Activated CD8-positive, alpha-beta memory T cell treated with anti-CD3 and anti-CD28 coated beads for 36 hours (primary cell): ENCODE measurements around the gene SCGB3A2. TPM values are rescaled to one million over a fixed set of nuclear protein-coding genes. Genes with fewer than 3 reads are reported as not detected.

Source experiments
- CTCF ChIA-PET: fragments of 350-600 bp; sonication (Branson Sonifier 250); formaldehyde crosslinking; loops from one replicate; lab custom pipeline; 2021; ENCODE audit warnings: antibody characterized with exemption; lab: Charles Lee
- POLR2A ChIA-PET: fragments of 350-600 bp; sonication (Branson Sonifier 250); formaldehyde crosslinking; loops from one replicate; lab custom pipeline; 2021; ENCODE audit warnings: antibody characterized with exemption; lab: Charles Lee
- total RNA-seq, 2 experiments: library from RNA; stranded (reverse); gene quantifications; one replicate each; pipeline ENCODE4 v1.2.3, GENCODE V29; 2021

SCGB3A2 gene
- total RNA-seq, 2 experiments from 2014 or later: not detected

DNA sequence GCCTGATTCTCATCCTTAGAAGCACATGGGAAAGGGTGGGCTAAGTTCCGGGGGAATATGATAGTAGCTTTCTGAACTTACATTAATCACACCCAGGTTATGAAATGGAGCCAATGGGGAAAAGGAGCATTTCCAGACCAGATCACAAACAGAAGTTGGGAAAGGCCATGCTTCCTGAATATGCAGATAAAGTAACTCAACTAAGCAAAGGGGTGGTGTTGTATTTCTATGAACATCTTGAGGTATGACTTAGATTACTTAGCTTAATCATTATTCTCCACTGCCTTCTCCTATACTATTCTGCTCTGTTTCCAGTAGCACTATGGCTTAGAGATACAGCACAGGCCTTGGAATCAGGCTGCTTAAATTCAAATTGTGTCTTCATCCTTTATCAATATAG lies 17.4 kb downstream of the SCGB3A2 start:
- CTCF ChIA-PET: no interaction called here

DNA sequence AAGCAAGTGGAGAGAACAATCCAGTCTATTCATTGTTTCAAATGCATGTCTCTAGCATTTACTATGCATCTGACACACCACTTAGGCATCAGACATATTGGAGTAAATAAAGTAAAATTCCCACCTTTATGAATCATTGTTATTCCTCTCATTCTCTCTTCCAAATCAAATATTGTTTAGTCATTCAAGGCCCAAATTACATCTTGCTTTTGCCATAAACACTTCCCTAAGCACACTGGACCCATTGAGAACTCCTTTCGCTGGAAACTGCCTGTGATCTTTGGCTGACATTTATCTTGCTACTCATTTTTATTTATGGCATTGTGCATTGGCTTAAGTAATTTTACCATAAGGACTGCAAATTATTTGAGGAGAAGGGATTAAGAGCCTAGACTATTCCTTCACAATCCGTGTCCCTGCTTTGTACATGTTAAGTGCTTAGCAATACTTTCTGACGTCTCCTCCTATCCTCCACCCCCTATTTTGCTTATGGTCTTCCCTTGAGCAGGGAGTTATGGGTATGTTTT lies 20.4 kb downstream of the SCGB3A2 start:
- POLR2A ChIA-PET: no interaction called here
- CTCF ChIA-PET: no interaction called here

More for the DNA sequence above, 17.4 kb downstream of the SCGB3A2 start:
- POLR2A ChIA-PET: no interaction called here

DNA sequence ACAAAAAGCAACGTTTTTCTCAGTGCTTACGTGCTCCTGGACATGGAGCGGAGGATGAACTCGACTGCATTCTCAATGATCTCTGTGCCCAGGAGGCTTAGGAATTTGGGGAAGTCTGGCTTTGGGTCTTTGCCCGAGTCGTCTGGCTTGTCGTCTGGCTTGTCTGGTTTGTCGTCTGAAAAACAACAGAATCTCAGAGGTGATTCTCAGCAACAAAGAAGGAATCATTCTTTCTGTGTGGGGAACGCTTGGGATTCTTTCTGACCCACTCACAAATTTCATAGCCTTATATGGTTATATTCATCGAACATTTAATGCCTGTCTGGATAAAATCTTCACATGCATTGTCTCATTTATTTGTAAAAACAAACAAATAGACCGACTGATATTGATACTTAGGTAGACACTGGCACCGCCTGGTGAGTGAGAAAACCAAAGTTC lies 23.1 kb downstream of the SCGB3A2 start:
- ChIA-PET POLR2A (no interaction called here), CTCF (no interaction called here)

DNA sequence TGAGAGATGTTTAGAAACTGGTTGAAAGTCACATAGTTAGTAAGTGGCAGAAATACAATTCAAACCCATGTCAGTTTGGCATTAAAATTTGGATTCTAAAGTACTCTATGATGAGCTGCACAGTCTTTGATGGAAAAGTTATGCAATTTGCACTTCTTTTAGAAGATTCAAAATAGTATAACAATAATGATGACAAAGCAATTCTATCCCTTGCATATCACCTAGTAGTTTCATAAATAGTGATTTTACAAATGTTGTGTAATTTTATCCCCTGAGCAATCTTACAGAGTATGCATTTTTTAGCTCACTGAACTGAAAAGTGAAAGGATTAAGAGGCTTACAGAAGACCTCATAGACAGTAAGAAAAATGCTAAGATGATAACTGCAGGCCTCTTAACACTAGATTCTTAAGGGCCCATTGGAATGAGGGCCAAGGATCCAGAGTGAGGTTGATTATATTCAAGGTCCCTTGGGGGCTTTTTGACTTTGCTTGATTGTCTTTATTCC lies 24.2 kb downstream of the SCGB3A2 start:
- ChIA-PET CTCF (no interaction called here), POLR2A (no interaction called here)

DNA sequence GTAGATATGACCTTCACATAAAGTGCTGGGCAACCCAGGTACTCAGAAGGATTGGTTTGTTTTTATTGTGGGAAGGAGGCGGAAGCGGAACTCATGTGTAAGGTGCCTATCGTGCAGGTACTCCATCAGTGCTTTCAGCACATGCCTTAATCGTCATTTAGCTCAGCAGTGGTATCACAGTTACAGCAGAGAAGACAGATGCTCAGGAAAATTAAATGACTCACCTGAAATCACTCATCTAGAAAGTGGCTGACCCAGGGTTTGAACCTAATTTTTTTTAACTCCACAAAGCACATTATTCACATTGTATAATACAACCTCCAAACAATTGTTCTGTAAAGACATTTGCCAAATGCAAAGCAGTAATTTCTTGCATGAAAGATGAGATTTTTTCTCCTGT lies 25.6 kb downstream of the SCGB3A2 start:
- ChIA-PET CTCF (no interaction called here), POLR2A (no interaction called here)

DNA sequence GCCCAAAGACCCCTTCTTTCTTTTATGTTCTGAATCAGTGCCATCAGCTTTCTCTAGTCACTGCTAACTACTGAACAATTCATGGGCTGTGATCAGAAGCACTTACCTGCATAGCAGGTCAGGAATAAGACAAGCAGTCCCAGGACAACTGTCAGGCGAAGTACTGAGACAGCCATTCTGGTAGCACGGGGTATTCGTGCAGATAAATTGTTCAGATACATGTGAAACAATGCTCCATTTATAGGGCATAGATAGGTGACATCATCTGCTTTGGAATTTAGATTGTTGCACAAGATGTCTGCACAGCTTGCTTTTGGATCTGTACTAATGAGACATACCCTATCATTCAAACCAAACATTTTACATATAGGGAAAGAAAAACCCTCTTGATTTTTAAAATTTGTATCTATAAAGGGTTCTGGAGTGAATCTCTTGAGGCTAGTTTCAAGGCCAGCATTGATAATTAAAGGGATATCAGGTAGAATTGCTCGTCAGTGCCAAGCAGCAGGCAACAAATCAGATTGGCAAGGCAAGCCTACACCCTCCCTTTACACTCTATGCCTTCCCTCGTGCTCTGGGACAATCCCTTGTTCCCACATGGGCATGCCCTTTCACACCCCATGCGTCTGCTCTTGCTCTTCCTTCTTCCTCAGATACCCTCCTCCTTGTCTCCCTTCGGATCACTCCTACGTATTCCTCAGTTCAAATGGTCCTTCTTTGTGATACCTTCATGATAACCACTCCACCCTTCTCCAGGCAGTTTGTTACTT lies 28.0 kb downstream of the SCGB3A2 start, which contains the start of gene C5orf46:
Gene C5orf46, minus strand, starts transcription at position 213 of the 770 bp plus-strand sequence. Its CDS starts 37 bp downstream, at position 176.
- ChIA-PET POLR2A (no interaction called here), CTCF (no interaction called here)

DNA sequence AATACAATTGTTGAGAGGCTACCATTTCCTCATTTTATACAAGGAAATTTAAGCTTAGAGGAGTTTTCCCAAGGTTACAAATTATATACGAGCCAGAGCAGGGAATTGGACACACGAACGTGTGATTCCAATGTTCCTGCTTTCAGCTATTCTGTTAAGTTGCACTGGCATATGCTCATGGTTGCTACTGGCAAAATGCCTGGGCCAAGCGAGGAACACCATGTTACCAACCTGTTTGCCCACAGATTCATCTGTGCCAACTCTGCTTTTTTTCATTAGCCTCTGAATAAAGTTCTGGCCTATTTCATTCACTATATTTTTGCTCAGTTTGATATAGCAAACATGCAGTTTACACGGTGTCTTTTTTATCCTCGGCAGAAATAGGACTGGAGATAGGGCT lies 32.9 kb downstream of the SCGB3A2 start:
- CTCF ChIA-PET: no interaction called here
- POLR2A ChIA-PET: no interaction called here

DNA sequence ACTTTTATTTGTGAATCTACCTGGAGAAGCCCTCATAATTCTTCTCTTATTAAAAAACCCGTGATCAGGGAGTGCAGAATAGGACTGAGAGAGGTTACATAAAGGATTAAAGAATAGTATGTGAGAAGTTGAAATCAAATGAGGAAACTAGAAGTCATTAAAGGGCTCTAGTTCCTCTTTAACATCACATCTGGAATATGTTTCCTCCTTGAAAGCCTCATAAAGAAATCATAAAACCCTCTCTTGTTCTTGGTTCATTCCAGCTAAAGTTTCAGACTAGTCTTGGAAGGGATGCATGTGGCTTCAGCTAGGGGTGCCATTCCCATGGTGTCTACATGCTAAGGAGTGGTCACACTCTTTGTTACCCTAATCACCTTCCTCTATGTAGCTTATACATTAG lies 33.5 kb downstream of the SCGB3A2 start:
- CTCF ChIA-PET: no interaction called here
- POLR2A ChIA-PET: no interaction called here

DNA sequence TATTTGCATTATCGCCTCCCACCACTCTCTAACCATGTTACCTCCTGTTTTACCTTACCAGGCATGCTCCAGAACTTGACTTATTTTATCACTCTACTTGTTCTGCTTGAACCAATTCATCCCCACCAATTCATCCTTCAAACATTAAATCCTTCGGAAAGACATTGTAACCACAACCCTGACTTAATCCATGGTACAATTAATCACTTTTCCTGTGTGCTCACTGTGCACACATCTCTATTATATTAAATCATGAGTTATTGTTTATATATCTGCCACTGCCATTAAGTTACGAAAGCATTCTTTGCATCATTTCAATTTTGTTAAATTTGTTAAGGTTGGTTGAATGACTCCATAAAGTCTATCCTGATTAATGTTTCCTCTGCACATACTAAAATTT lies 35.3 kb downstream of the SCGB3A2 start:
- POLR2A ChIA-PET: no interaction called here
- CTCF ChIA-PET: no interaction called here

DNA sequence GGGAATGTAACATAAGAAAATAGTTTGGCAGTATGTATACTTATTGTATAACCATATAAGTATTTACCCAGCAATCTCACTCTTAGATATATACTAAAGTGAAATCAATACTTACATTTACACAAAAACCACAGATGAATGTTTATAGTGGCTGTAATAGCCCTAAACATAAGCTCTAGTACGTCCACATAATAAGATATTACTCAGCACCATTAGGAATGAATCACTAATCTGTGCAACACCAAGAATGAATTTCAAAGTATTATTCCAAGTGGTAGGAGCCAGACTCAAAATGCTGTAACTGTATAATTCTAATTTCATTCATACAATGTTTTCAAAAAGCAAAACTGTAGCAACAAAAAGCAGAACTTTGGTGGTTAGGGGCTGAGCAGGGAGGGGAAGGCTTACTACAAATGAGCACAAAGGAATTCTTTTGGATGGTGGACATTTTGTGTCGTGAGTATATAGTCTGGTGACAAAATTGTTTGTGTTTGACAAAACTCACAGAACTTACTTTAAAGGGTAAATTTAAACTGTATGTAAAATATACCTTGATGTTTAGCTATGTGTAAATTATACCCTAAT lies 39.7 kb downstream of the SCGB3A2 start:
- ChIA-PET CTCF (no interaction called here), POLR2A (no interaction called here)

DNA sequence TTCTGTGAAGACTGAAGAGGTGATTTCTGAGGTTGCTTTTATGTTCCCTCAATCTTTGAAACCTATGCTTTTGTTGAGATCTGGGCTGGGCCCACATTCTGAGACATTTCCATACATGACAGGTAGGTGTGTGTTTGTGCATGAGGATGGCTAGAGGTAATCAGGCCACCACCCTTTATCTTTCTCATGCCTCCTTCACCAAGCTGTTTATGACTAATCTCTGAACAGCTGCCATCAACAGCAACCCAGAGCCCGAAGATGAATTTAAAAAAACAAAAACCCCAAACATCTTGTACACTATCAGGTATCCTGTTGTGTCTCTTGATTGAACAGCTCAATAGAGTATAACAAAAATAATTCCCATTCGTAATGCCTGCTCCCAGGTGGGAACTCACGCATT lies 40.4 kb downstream of the SCGB3A2 start:
- ChIA-PET CTCF (no interaction called here), POLR2A (no interaction called here)

DNA sequence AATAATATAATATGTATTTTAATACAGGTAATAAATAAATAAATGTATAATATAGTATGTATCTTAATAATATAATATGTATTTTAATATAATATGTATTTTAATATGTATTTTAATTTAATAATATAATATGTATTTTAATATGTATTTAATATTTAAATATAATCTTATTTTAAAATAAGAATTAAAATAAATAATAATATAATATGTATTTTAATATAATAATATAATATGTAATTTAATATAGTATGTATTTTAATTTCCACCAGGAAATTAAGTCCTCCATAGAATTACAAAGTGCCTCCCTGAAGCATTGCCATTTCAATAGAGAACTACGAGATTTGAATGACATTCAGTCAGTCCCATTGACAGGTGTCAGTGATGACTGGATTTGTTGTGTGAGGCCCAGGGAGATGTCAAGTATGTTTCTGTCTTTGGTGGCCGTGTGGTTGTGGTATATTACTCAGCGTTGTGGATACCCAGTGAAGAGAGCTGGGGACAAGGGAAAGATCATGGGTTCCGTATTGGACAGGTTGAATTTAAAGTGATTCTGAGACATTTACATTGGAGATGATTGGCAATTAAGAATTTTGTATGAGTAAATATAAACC lies 42.0 kb downstream of the SCGB3A2 start:
- ChIA-PET CTCF (no interaction called here), POLR2A (no interaction called here)

DNA sequence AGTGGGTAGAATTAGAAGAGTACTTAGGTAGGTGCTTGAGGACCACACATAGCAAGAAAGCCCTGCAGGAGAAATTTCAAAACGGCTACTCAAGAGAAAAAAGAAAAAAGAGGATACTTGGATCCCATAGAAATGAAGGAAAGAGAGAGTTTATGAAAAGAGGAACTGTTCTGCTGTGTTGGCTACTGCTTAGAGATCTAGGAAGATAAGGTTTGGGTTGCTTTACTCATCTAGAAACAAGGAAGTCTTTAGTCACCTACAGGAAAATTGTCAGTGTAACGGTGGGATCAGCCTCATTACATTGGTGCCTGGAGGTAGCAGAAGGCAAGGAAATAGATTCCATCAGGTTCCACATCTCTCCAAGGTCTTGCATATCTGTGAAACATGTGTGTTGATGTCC lies 42.6 kb downstream of the SCGB3A2 start:
- POLR2A ChIA-PET: no interaction called here
- CTCF ChIA-PET: no interaction called here

DNA sequence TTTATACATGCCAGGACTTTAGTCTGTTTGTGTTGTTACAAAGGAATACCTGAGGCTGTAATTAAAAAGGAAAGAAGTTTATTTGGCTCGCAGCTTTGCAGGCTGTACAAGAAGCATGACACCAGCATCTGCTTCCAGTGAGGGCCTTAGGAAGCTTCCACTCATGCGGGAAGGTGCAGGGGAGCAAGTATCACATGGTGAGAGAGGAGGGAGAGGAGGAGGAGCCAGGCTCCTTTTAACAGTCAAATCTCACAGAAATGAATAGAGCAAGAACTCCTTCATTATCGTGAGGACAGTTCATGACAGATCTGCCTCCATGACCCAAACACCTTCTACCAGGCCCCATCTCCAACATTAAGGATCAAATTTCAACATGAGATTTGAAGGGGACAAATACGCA lies 46.5 kb downstream of the SCGB3A2 start:
- ChIA-PET CTCF (no interaction called here), POLR2A (no interaction called here)

DNA sequence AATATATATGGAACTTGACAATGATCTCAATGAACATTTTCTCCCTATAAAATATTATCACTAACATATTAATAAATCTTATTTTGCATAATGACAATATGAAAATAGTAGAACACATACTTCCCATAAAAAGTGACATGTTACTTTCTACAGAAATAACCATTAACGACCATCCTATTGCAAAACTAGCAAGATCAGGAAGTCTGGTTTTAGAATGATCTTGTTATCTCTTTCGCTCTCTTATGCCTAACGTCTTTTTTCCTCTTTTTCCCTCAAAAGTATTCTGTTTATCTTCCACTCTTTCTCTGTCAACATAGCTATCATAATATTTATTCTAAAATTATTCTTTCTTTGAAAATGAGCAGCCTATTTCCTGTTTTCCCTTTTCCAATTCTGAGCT lies 49.4 kb downstream of the SCGB3A2 start:
- ChIA-PET POLR2A (no interaction called here), CTCF (no interaction called here)

DNA sequence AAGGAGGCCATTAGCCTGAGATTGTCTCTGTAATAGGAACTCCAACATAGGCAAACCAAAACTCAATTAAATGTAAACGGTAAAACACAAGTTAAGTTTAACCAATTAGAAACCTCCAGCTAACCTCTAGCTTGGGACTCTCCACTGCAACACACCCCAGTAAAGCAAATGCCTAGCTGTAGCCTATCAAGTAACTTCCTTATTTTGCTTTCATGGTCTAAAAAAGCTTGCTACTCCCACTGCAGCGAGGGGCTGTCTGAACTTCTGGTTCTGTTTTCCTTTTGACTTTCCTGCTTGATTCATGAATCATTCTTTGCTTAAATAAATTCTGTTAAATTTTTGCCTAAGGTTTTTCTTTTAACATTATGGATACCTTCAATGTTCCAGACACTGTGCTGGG lies 52.3 kb downstream of the SCGB3A2 start:
- ChIA-PET POLR2A (no interaction called here), CTCF (no interaction called here)

Other genes starting within 250 kb of the SCGB3A2 start
- gene JAKMIP2, start 96.0 kb upstream of the SCGB3A2 start, total RNA-seq: 1 to 10 TPM; 1.3 to 1.9 TPM
- not detected for gene SPINK1, start 47.0 kb upstream of the SCGB3A2 start, total RNA-seq
- not detected for gene C5orf46, start 27.8 kb downstream of the SCGB3A2 start, total RNA-seq
- gene SPINK5, start 185.3 kb downstream of the SCGB3A2 start, total RNA-seq: not detected